Measurements from ENCODE around the gene SPTLC2. TPM values are rescaled to one million over a fixed set of nuclear protein-coding genes. Genes with fewer than 3 reads are reported as not detected.

SPTLC2 gene
- total and polyA plus RNA-seq, 2 of the 13 experiments (the other 11 are each of a cell fraction or from before 2014, with no cell fraction given), result 17.4 to 17.5 TPM

GRCh38 chr14:77498984-77499527, 117.4 kb downstream of the SPTLC2 start (continued):
- TF ChIP-seq IRX3 (CRISPR knock-in tag; IDR thresholded peaks at IDR 0.05; ENCODE audit: borderline replicate concordance, low read depth) (0 out of 2 replicates have a peak, but pooled peaks have one; percentile 7), IKZF4 (CRISPR knock-in tag; IDR thresholded peaks at IDR 0.05; ENCODE audit: borderline replicate concordance, low read depth, not compliant biosample characterization) (peak; percentile 37), USF2 (IDR thresholded peaks at IDR 0.05; ENCODE audit: low read depth, low read length) (no peak), USF2 (CRISPR knock-in tag; IDR thresholded peaks at IDR 0.05; ENCODE audit: borderline replicate concordance) (no peak), GABPA (IDR thresholded peaks at IDR 0.05; ENCODE audit: low read depth, low read length) (no peak), GABPA (CRISPR knock-in tag; IDR thresholded peaks at IDR 0.05; ENCODE audit: low read depth) (no peak), CCAR2 (optimal IDR thresholded peaks at IDR 0.05; ENCODE audit: low read depth, low read length) (no peak), DRAP1 (CRISPR knock-in tag; IDR thresholded peaks at IDR 0.05) (no peak; the same call in 1 of the 2 replicates), ZNF784 (CRISPR knock-in tag; IDR thresholded peaks at IDR 0.05; ENCODE audit: borderline replicate concordance) (no peak; the same call in 1 of the 2 replicates), ZBTB14 (CRISPR knock-in tag; IDR thresholded peaks at IDR 0.05) (peak; percentile 67; the same call in 1 of the 2 replicates), ATF3 (CRISPR knock-in tag; IDR thresholded peaks at IDR 0.05) (no peak), ZNF451 (CRISPR knock-in tag; IDR thresholded peaks at IDR 0.05) (0 out of 2 replicates have a peak, but pooled peaks have one; percentile 6), HINFP (CRISPR knock-in tag; IDR thresholded peaks at IDR 0.05; ENCODE audit: low read depth) (0 out of 2 replicates have a peak, but pooled peaks have one; percentile 17), ZNF558 (CRISPR knock-in tag; IDR thresholded peaks at IDR 0.05; ENCODE audit: borderline replicate concordance) (peak; percentile 52; the same call in 1 of the 2 replicates), MNT (IDR thresholded peaks at IDR 0.05) (no peak), ZNF335 (CRISPR knock-in tag; IDR thresholded peaks at IDR 0.05) (no peak), MTF2 (CRISPR knock-in tag; IDR thresholded peaks at IDR 0.05; ENCODE audit: borderline replicate concordance) (no peak), TFAP4 (IDR thresholded peaks at IDR 0.05; ENCODE audit: borderline replicate concordance, low read depth) (no peak), SOX6 (IDR thresholded peaks at IDR 0.05) (no peak), SOX6 (CRISPR knock-in tag; IDR thresholded peaks at IDR 0.05) (no peak), GTF2F1 (IDR thresholded peaks at IDR 0.05; ENCODE audit: low read length) (no peak)
